Keratinocyte (primary cell): ENCODE results near the gene NRG2. TPM values are rescaled to one million over a fixed set of nuclear protein-coding genes. Genes with fewer than 3 reads are reported as not detected.

Experiments
- DNase-seq: peaks from one replicate; pipeline ENCODE4 v3.0.0-alpha.2; 2011; ENCODE audit warnings: low read depth, missing footprints, low spot score
- FAIRE-seq: peaks from 2 replicates; lab custom pipeline; 2011; peaks lifted over from hg19 to GRCh38; lab: Jason Lieb, UNC
- H2AFZ ChIP-seq: 2 replicates; pipeline ENCODE4 v1.6.0; 2012; ENCODE audit warnings: low read length, control low read depth, inconsistent platforms; ENCODE audit not compliant: control insufficient read depth
- H3K27ac ChIP-seq: 2 replicates; pipeline ENCODE4 v1.5.1; 2011; ENCODE audit warnings: low read length; ENCODE audit not compliant: control insufficient read depth, insufficient read depth
- H3K27me3 ChIP-seq: 3 replicates; pipeline ENCODE4 v1.6.0; 2011; ENCODE audit warnings: low read length; ENCODE audit not compliant: control insufficient read depth, insufficient read depth; ENCODE audit errors: extremely low read depth
- H3K36me3 ChIP-seq, 2 experiments: 2 replicates in 1 of 2; 3 replicates in 1 of 2; pipeline ENCODE4 v1.5.1; 2011; ENCODE audit warnings: low read length in 2 of 2, mild to moderate bottlenecking in 1 of 2; ENCODE audit not compliant: control insufficient read depth in 2 of 2, insufficient read depth in 2 of 2; ENCODE audit errors: extremely low read depth in 1 of 2
- H3K4me1 ChIP-seq: 3 replicates; pipeline ENCODE4 v1.5.1; 2011; ENCODE audit warnings: low read length; ENCODE audit not compliant: control insufficient read depth, insufficient read depth; ENCODE audit errors: extremely low read depth
- H3K4me2 ChIP-seq: 3 replicates; pipeline ENCODE4 v1.6.0; 2011; ENCODE audit warnings: low read depth, low read length; ENCODE audit not compliant: control insufficient read depth, insufficient read depth; ENCODE audit errors: extremely low read depth
- H3K4me3 ChIP-seq, 3 experiments: fragments of 200-600 bp in 1 of 3; sonication (generic) in 1 of 3; 2 replicates in 2 of 3; 3 replicates in 1 of 3; pipeline ENCODE4 v1.5.1; 2011 to 2016; ENCODE audit warnings: low read length in 3 of 3, mild to moderate bottlenecking in 3 of 3, control low read depth in 2 of 3, inconsistent platforms in 1 of 3, low read depth in 1 of 3, mixed read lengths in 1 of 3, mixed run types in 1 of 3, moderate library complexity in 1 of 3; ENCODE audit not compliant: control insufficient read depth in 2 of 3, insufficient read depth in 2 of 3; ENCODE audit errors: extremely low read depth in 1 of 3
- H3K79me2 ChIP-seq: 2 replicates; pipeline ENCODE4 v1.6.0; 2012; ENCODE audit warnings: low read length; ENCODE audit not compliant: control insufficient read depth, insufficient read depth
- H3K9ac ChIP-seq: 3 replicates; pipeline ENCODE4 v1.6.0; 2011; ENCODE audit warnings: low read length; ENCODE audit not compliant: control insufficient read depth, insufficient read depth; ENCODE audit errors: extremely low read depth
- H3K9me1 ChIP-seq: 3 replicates; pipeline ENCODE4 v1.6.0; 2011; ENCODE audit warnings: low read length; ENCODE audit not compliant: control insufficient read depth, insufficient read depth; ENCODE audit errors: extremely low read depth
- H3K9me3 ChIP-seq: 2 replicates; pipeline ENCODE4 v1.5.1; 2012; ENCODE audit warnings: low read depth, low read length; ENCODE audit not compliant: control insufficient read depth
- H4K20me1 ChIP-seq: 3 replicates; pipeline ENCODE4 v1.6.0; 2011; ENCODE audit warnings: low read length; ENCODE audit not compliant: control insufficient read depth, insufficient read depth; ENCODE audit errors: extremely low read depth
- CTCF ChIP-seq, 3 experiments: IDR thresholded peaks in 1 of 3; conservative IDR thresholded peaks in 1 of 3; optimal IDR thresholded peaks in 1 of 3; 2 replicates in 2 of 3; 3 replicates in 1 of 3; pipeline versions ENCODE3 to v1.5.1; 2011; ENCODE audit warnings: low read length in 3 of 3, mild to moderate bottlenecking in 3 of 3, moderate library complexity in 2 of 3, control low read depth in 1 of 3, inconsistent platforms in 1 of 3; ENCODE audit not compliant: insufficient read depth in 2 of 3; ENCODE audit errors: extremely low read depth in 1 of 3
- EZH2 ChIP-seq: IDR thresholded peaks from one replicate; pipeline ENCODE4 v1.6.1; 2012; ENCODE audit warnings: inconsistent platforms, mild to moderate bottlenecking, low read length, moderate library complexity
- dilution Hi-C: fragments of 300-500 bp; cut with MboI; formaldehyde crosslinking; loops from one replicate; pipeline ENCODE4 v1.7.0; 2020; ENCODE audit warnings: low sequenced_read_pairs; ENCODE audit not compliant: extremely low pct_ligation_motif_present
- polyA plus RNA-seq, 5 experiments: library from polyadenylated mRNA; depleted of rRNA in 3 of 5; stranded (reverse) in 3 of 5; stranded (forward) in 1 of 5; unstranded in 1 of 5; fragments of >200 nt; gene quantifications; 1 replicate in 1 of 5; 2 replicates in 3 of 5; 3 replicates in 1 of 5; pipeline versions ENCODE4 v1.2.1 to v1.2.3, GENCODE V29; 2011 to 2012; ENCODE audit warnings: missing spikeins in 2 of 5, low read depth in 1 of 5, low replicate concordance in 1 of 5

The NRG2 gene
- polyA plus RNA-seq, 1 donor (not counting 4 experiments of a cell fraction or from before 2014, with no cell fraction given) = 0.13 TPM

- Histone ChIP-seq H4K20me1 (no peaks in the 10 kb centered on the region), H3K79me2 (no peaks in the 10 kb centered on the region), H3K27ac (no peak overlapping the region), H3K4me3 (no peak overlapping the region), H3K9ac (no peak overlapping the region), H3K4me2 (no peak overlapping the region), H3K9me3 (no peaks in the 10 kb centered on the region), H3K27me3 (peaks cover 7% of the 10 kb centered on the region), H3K4me1 (no peaks in the 10 kb centered on the region), H3K36me3 (no peaks in the 10 kb centered on the region), H2AFZ (no peak overlapping the region), H3K9me1 (no peaks in the 10 kb centered on the region)
- dilution Hi-C loops = loop anchor here (25.0 kb wide), 1 partner anchor 117 kb away; no protein-coding TSS in a partner anchor
- no peak for DNase-seq
- no peak for TF ChIP-seq EZH2
- no peak for TF ChIP-seq CTCF (optimal IDR thresholded peaks at IDR 0.05 in 1 of 3, IDR thresholded peaks at IDR 0.05 in 1 of 3, conservative IDR thresholded peaks at IDR 0.05 in 1 of 3; ENCODE audit: extremely low read depth in 1 of 3, insufficient read depth in 2 of 3, low read length in 3 of 3)
- no peak for FAIRE-seq
Observed at GRCh38 chr5:139954462-139954861, 88.6 kb downstream of the NRG2 start.

- dilution Hi-C loops = loop anchor here (25.0 kb wide), 1 partner anchor 117 kb away; no protein-coding TSS in a partner anchor
- FAIRE-seq (no peak), DNase-seq (no peak)
- Histone ChIP-seq H3K4me1 (no peaks in the 10 kb centered on the region), H3K9me3 (no peaks in the 10 kb centered on the region), H4K20me1 (no peaks in the 10 kb centered on the region), H3K4me3 (no peak overlapping the region), H3K27ac (no peak overlapping the region), H3K27me3 (peaks cover 7% of the 10 kb centered on the region), H3K9ac (no peak overlapping the region), H3K36me3 (no peaks in the 10 kb centered on the region), H3K79me2 (no peaks in the 10 kb centered on the region), H2AFZ (no peak overlapping the region), H3K9me1 (no peaks in the 10 kb centered on the region), H3K4me2 (no peak overlapping the region)
- TF ChIP-seq EZH2 = no peak
- TF ChIP-seq CTCF (optimal IDR thresholded peaks at IDR 0.05 in 1 of 3, IDR thresholded peaks at IDR 0.05 in 1 of 3, conservative IDR thresholded peaks at IDR 0.05 in 1 of 3; ENCODE audit: extremely low read depth in 1 of 3, insufficient read depth in 2 of 3, low read length in 3 of 3) = no peak
Observed at GRCh38 chr5:139954022-139954421, 89.1 kb downstream of the NRG2 start.
